SK-N-SH treated with all-trans-retinoic acid at 6 μM for 48 hours (cell line): ENCODE data around the gene EID2.

Experiments used
- ARNTL ChIP-seq: fragments of 450-650 bp; formaldehyde crosslinking; IDR thresholded peaks from 2 replicates; pipeline ENCODE4 v1.5.0; 2020; ENCODE audit warnings: low read depth, mild to moderate bottlenecking, moderate library complexity, borderline replicate concordance
- TCF4 ChIP-seq: fragments of 250-450 bp; sonication (Bioruptor Pico); IDR thresholded peaks from 2 replicates; pipeline ENCODE4 v1.8.0; 2021; ENCODE audit warnings: mild to moderate bottlenecking, moderate library complexity, borderline replicate concordance
- ZFP30 ChIP-seq: fragments of 450-650 bp; formaldehyde crosslinking; IDR thresholded peaks from 2 replicates; pipeline ENCODE4 v1.5.0; 2022; ENCODE audit warnings: mild to moderate bottlenecking, moderate library complexity
- TF ChIP-seq, protein P1 (sequence below): fragments of 250-450 bp; sonication (Bioruptor Pico); IDR thresholded peaks from 2 replicates; pipeline ENCODE4 v1.8.0; 2020; ENCODE audit warnings: mild to moderate bottlenecking, moderate library complexity, borderline replicate concordance

DNA sequence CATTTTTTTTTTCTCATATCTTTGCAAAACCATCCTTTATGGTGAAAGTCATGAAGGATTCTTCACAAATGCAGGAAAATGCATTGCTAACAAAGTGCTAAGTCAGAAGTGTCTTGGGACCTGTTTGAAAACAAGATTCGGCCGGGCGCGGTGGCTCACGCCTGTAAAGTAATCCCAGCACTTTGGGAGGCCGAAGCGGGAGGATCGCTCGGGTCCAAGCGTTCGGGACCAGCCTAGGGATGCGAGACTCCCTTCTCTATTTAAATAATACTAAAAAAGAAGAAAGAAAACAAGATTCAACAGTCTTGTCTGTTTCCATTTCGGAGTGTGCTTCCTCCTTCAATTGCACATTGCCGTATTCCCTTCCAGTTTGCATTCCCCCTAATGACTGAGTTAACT lies 8.1 kb downstream of the EID2 start:
- TF ChIP-seq ARNTL (CRISPR knock-in tag) (no peak), TCF4 (CRISPR knock-in tag) (no peak), ZFP30 (CRISPR knock-in tag) (no peak)
- TF ChIP-seq, protein P1, sequence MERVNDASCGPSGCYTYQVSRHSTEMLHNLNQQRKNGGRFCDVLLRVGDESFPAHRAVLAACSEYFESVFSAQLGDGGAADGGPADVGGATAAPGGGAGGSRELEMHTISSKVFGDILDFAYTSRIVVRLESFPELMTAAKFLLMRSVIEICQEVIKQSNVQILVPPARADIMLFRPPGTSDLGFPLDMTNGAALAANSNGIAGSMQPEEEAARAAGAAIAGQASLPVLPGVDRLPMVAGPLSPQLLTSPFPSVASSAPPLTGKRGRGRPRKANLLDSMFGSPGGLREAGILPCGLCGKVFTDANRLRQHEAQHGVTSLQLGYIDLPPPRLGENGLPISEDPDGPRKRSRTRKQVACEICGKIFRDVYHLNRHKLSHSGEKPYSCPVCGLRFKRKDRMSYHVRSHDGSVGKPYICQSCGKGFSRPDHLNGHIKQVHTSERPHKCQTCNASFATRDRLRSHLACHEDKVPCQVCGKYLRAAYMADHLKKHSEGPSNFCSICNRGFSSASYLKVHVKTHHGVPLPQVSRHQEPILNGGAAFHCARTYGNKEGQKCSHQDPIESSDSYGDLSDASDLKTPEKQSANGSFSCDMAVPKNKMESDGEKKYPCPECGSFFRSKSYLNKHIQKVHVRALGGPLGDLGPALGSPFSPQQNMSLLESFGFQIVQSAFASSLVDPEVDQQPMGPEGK = no peak
